K562 (cell line): ENCODE results near the gene SGPL1.

ENCODE experiments used
- E4F1 ChIP-seq: fragments of 250-450 bp; sonication (Bioruptor Pico); IDR thresholded peaks from 2 replicates; pipeline ENCODE4 v1.5.0; 2021; ENCODE audit warnings: mild to moderate bottlenecking, borderline replicate concordance
- MCM3 ChIP-seq: fragments of 450-650 bp; IDR thresholded peaks from 2 replicates; pipeline ENCODE4 v1.6.1; 2016
- NRF1 ChIP-seq, 2 experiments: fragments of 450-650 bp; IDR thresholded peaks in 1 of 2; conservative IDR thresholded peaks in 1 of 2; 2 replicates each; pipeline ENCODE4 v1.6.1; 2014; ENCODE audit warnings: mild to moderate bottlenecking in 2 of 2
- POLR2AphosphoS5 ChIP-seq: IDR thresholded peaks from 2 replicates; pipeline ENCODE4 v1.6.1; 2011; ENCODE audit warnings: mild to moderate bottlenecking, low read depth, low read length, moderate library complexity; ENCODE audit not compliant: control insufficient read depth, insufficient read depth
- ZFP91 ChIP-seq: sonication (generic); formaldehyde crosslinking; IDR thresholded peaks from 2 replicates; pipeline ENCODE4 v1.8.0; 2022; ENCODE audit warnings: mild to moderate bottlenecking, missing genetic modification reagents

GRCh38 chr10:70773965-70774809 lies 41.6 kb upstream of the SGPL1 start:
- TF ChIP-seq E4F1 (CRISPR knock-in tag) (no peak), POLR2AphosphoS5 (no peak), MCM3 (no peak), ZFP91 (CRISPR knock-in tag) (no peak), NRF1 (conservative IDR thresholded peaks at IDR 0.05 in 1 of 2, IDR thresholded peaks at IDR 0.05 in 1 of 2) (no peak)
